ENCODE measurements around the gene ASCL1. TPM values are rescaled to one million over a fixed set of nuclear protein-coding genes. Genes with fewer than 3 reads are reported as not detected.

ASCL1 gene
- total RNA-seq, 2 experiments from 2014 or later, result not detected

GRCh38 chr12:102912258-102912657 is 45.2 kb upstream of the ASCL1 start:
- DNase-seq (no peak), ATAC-seq (no peak)
- no peak for TF ChIP-seq CTCF (IDR thresholded peaks at IDR 0.05)
- H3K36me3 Mint-ChIP-seq (ENCODE audit: low read depth), result no peaks in the 10 kb centered on the region
- intact Hi-C loops (cut with micrococcal nuclease), result no loop called here
- no peaks in the 10 kb centered on the region for H3K9me3 Mint-ChIP-seq
- ChIA-PET POLR2A (no interaction called here), CTCF (no interaction called here)
- H3K27me3 Mint-ChIP-seq, result peaks cover 16% of the 10 kb centered on the region
- no peak overlapping the region for H3K27ac Mint-ChIP-seq
- no peak overlapping the region for H3K4me3 Mint-ChIP-seq
- H3K4me1 Mint-ChIP-seq (ENCODE audit: low read depth), result no peaks in the 10 kb centered on the region

GRCh38 chr12:102913453-102914226 is 43.8 kb upstream of the ASCL1 start:
- H3K4me3 Mint-ChIP-seq, result no peak overlapping the region
- no peaks in the 10 kb centered on the region for H3K36me3 Mint-ChIP-seq (ENCODE audit: low read depth)
- no peaks in the 10 kb centered on the region for H3K9me3 Mint-ChIP-seq
- ATAC-seq, result no peak
- TF ChIP-seq CTCF (IDR thresholded peaks at IDR 0.05), result no peak
- no peak for DNase-seq
- H3K27ac Mint-ChIP-seq, result no peak overlapping the region
- peaks cover 3% of the 10 kb centered on the region for H3K4me1 Mint-ChIP-seq (ENCODE audit: low read depth)
- CTCF ChIA-PET, result interaction anchor here (1.2 kb wide), 1 partner anchor 30 kb away, joined by 4 read pairs; no protein-coding TSS in a partner anchor
- POLR2A ChIA-PET, result no interaction called here
- peaks cover 21% of the 10 kb centered on the region for H3K27me3 Mint-ChIP-seq
- intact Hi-C loops (cut with micrococcal nuclease), result no loop called here

GRCh38 chr12:102916252-102917025 is 41.0 kb upstream of the ASCL1 start:
- peaks cover 3% of the 10 kb centered on the region for H3K4me1 Mint-ChIP-seq (ENCODE audit: low read depth)
- no peak for TF ChIP-seq CTCF (IDR thresholded peaks at IDR 0.05)
- DNase-seq, result no peak
- H3K36me3 Mint-ChIP-seq (ENCODE audit: low read depth), result no peaks in the 10 kb centered on the region
- intact Hi-C loops (cut with micrococcal nuclease), result no loop called here
- peaks cover 20% of the 10 kb centered on the region for H3K27me3 Mint-ChIP-seq
- peak overlapping the region; percentile 57 for H3K4me3 Mint-ChIP-seq
- no peaks in the 10 kb centered on the region for H3K9me3 Mint-ChIP-seq
- ChIA-PET POLR2A (no interaction called here), CTCF (interaction anchor here (1.2 to 1.8 kb wide), 2 partner anchors 63 to 632 kb away, joined by 5 to 6 read pairs; no protein-coding TSS in a partner anchor)
- no peak overlapping the region for H3K27ac Mint-ChIP-seq
- ATAC-seq, result no peak

- intact Hi-C loops (cut with micrococcal nuclease), result no loop called here
- Mint-ChIP-seq H3K27me3 (peaks cover 18% of the 10 kb centered on the region), H3K36me3 (ENCODE audit: low read depth) (no peaks in the 10 kb centered on the region), H3K4me3 (peak within 1 kb of the TSS; percentile 57), H3K4me1 (ENCODE audit: low read depth) (peaks cover 3% of the 10 kb centered on the region), H3K27ac (no peak within 1 kb of the TSS), H3K9me3 (no peaks in the 10 kb centered on the region)
- ChIA-PET CTCF (interaction anchor here (0.8 to 1.8 kb wide), 7 partner anchors 19 to 978 kb away, joined by 3 to 6 read pairs (median 3); no protein-coding TSS in a partner anchor), POLR2A (no interaction called here)
- TF ChIP-seq CTCF (IDR thresholded peaks at IDR 0.05), result peak; percentile 14
- DNase-seq (peak; percentile 28), ATAC-seq (peak; percentile 64)
Observed at GRCh38 chr12:102917026-102917787, 40.3 kb upstream of the ASCL1 start, which contains the start of gene PAH. Gene PAH (minus strand): TSS chr12:102917244. CDS start chr12:102917130, 114 bp downstream.
